Stimulated activated CD8-positive, alpha-beta memory T cell treated with anti-CD3 and anti-CD28 coated beads, Interleukin-15, amount 100 ng/mL, for 4 hours (primary cell): ENCODE results near the gene ACTN1.

Experiments used
- DNase-seq, 2 donors: peaks; one replicate each; pipeline ENCODE4 v3.0.0-alpha.2; 2020; ENCODE audit warnings: low read depth in 2 of 2

Gene ACTN1

GRCh38 chr14:68888883-68889282 lies 90.2 kb downstream of the ACTN1 start:
- no peak for DNase-seq

- DNase-seq, result no peak
These were observed 90.9 kb downstream of the ACTN1 start for GRCh38 chr14:68888025-68888850.

DNA sequence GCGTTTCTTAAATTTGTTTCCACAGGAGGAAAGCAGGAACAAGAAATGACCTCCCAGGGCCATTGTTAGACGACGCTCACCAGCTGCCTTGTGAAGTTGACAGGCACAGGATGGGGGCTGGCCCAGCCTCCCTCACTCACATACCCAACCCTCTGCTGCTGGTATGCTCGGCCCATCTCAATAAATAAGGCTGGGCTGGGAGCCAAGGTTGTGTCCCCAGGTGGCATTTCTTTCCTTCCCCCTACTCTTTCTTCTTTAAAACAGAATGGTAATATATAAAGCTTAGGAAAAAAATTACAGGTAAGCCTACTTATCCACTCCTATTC lies 93.0 kb downstream of the ACTN1 start:
- DNase-seq, result no peak

- no peak for DNase-seq
These were observed 93.6 kb downstream of the ACTN1 start for GRCh38 chr14:68885226-68886108.

GRCh38 chr14:68884031-68885030 lies 94.8 kb downstream of the ACTN1 start:
- DNase-seq, result no peak

DNA sequence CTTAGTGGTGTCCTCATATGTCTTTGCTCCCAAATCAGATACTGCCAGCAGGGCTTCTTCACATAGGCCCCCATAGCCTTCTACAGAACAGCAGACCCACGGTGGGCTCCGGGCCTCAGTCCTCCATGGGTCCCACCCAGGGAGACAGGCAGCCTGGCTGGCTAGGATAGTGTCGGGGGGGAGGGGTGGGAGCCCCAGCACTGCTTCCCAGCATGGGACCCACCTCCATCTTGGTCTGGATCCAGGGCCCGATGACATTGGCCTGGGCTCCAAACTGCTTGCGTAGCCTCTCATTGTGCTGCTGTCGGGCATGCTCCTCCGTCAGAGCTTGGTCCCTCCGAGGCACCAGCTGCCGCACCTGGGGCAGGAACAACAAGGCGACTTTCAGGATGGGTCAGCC lies 96.9 kb downstream of the ACTN1 start:
- DNase-seq, result no peak

DNA sequence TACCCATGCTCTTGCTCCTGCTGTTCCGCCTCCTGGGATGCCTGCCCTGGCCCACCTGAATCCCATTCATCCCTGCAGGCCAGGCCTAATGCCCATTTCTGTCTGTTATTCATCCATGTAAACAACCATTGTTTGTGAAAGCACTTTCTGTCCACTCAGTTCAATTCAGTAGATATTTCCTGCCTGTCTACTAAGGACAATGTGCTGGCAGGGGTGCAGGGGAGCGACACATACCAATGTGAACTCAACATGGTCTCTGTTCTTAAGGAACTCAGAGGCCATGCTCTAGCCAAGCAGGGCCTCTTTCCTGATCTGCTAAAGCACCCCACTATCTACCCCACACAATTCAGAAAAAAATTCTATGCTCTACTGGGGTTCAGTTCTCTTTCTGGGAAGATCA lies 97.7 kb downstream of the ACTN1 start:
- no peak for DNase-seq

GRCh38 chr14:68880581-68881105 lies 98.5 kb downstream of the ACTN1 start:
- no peak for DNase-seq

- DNase-seq, result no peak
These were observed 99.1 kb downstream of the ACTN1 start for GRCh38 chr14:68879841-68880575.

- no peak for DNase-seq
These were observed 99.8 kb downstream of the ACTN1 start for GRCh38 chr14:68879321-68879781.

GRCh38 chr14:68878908-68879307 lies 100.2 kb downstream of the ACTN1 start:
- DNase-seq, result no peak

DNA sequence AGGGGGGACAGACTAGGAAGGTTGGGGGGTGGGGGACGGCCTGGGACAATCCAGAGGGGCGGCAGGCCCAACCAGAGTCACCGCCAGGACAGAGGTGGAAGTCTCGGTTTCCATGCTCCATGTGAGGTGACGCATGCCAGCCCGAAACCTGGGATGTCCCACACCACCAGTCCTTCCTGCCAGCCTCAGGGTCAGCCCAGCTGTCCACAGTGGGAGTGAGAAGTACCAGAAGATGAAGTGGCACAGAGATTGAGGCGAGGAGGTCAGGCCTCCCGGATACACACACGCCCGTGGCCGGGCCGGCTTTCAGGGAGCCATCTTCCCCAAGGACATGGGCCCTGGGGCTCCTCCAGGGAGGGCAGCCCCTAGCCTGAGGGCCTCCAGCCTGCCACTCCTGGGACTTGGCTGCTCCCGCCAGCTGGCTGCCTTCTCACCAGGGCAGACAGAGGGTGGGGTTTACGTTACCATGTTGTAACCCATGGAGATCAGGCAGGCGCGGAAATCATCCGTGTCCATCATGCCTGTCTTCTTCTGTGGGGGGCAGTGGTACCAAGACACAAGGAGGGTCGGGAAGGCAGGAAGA lies 101.0 kb downstream of the ACTN1 start:
- no peak for DNase-seq

DNA sequence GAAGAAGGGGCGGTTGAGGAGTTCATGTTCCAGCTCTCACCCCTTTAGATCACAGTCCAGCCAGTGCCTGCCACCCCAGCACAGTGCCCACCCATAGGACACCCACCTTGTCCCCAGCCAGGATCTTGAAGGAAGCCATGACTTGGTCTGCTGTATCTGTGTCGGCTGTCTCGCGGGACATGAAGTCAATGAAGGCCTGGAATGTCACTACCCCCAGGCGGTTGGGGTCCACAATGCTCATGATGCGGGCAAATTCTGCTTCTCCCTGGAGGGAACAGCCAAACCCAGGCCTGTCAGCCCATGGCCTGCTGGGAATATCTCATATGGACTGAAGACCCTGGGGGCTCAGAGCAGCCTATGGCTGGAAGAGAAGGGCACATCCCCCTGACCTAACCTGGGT lies 102.1 kb downstream of the ACTN1 start:
- no peak for DNase-seq

DNA sequence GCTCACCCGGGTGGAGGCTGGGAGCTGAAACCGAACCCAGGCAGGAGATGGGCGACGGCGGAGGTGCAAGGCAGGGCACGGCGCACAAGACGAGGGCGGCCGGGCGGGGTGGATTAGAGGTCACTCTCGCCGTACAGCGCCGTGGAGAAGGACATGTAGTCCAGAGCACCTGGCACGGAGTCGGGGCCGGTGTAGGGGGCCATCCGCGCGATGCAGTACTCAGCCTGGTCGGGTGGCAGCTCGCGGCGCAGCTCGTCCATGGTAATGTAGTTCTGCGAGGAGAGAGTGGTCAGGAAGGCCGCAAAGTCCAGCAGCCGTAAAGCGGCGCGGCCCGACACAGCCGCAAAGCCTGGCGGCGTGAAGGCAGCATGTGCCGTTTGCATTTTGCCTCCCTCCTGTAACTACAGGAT lies 104.4 kb downstream of the ACTN1 start:
- no peak for DNase-seq

DNA sequence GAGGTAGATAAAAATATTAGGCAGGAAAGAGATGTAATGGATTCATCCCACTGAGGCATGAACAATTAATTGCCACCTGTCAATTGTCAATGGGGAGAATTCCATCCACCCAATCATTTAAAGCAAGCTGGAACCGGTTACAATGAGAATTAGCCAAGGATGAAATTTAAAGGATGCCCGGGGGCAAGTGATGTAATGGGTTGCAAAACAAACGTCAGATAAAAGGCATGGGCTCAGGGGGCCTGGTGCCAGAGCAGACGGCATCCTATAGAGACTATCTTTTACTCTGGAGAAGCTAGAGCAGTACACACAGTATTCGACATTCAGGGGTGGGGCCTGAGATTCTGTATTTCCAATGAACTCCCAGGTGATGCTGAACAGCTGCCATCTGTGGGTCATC lies 105.7 kb downstream of the ACTN1 start:
- no peak for DNase-seq

- DNase-seq, result no peak
These were observed 107.7 kb downstream of the ACTN1 start for GRCh38 chr14:68871392-68871791.

DNA sequence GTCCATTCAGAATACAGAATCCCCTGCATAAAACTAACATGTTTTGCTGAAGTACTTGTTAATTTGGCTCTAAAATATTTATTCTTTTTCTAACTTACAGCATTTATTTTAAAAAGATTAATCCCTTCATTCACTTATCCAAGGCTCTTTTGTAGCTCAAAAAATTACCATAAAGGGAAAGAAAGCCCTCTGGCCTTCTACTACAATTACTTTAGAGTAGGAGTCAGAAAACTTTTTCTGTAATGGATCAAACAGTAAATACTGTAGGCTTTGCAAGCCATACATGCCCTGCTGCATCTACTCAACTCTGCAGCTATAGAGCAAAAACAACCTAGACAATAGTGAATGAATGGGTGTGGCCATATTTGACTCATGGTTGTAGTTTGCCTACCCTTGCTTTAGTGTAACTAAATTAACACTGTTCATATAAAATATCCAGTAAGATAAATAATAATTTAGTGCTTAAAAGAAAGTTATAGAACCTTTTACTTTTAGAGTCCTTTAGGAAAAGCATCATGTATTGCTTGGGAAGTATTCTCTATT lies 112.0 kb downstream of the ACTN1 start:
- DNase-seq, result no peak

DNA sequence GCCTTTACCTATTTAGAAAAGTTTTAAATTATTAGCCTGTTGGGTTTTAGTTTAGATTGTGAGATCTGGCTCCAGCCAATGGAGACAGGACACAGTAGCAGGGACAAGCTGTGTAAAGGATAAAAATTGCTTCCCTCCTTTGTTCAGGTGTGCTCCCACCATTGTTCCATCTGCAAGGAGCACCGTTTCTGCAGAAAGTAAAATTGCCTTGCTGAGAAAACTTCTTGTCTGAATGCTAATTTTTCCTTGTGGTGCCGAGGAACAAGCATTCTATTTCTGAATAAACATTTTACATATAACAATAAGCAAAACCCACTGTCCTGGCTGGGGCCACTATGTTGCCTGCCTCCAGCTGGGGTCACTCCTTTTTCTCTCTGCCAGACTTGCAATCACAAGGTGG lies 113.6 kb downstream of the ACTN1 start:
- DNase-seq, result no peak

DNA sequence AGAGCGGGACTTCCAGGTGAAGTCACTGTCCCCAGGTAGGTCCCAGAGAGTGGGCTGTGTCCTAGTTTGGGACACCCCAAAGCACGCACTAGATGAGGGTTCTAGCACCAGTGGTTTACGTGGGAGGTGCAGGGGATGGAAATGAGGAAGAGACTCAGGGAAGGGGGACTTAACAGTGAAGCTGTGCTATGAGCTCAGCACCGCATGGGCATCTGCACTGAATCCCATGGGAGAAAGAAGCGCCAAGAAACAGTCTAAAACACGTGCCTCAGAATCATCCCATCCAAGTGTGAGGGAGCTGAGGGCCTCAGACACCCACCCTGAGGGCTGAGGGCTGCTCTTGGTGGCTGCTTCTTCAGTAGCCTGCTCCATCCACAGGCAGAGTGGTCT lies 114.7 kb downstream of the ACTN1 start:
- DNase-seq, result no peak
